Measurements from ENCODE around the gene CZIB. TPM values are rescaled to one million over a fixed set of nuclear protein-coding genes. Genes with fewer than 3 reads are reported as not detected.

CZIB gene
- total and polyA plus RNA-seq, 2 of the 13 experiments (the other 11 are each of a cell fraction or from before 2014, with no cell fraction given), result 49.2 to 67.0 TPM

- ChIA-PET CTCF (ENCODE audit: low intra/inter-chr PET ratio, low total read pairs) (no interaction called here), POLR2A (interaction anchor here (2.3 kb wide), 1 partner anchor 15 kb away, joined by 6 read pairs; no protein-coding TSS in a partner anchor)
- DNase-seq (ENCODE audit: low spot score), result no peak
- H3K36me3 ChIP-seq (replicated peaks in 1 of 2; ENCODE audit: control insufficient read depth in 1 of 2, insufficient read depth in 2 of 2, low read length in 2 of 2), result peaks cover 4 to 6% of the 10 kb centered on the region in 2 experiments
- FAIRE-seq, result no peak
- H3K9me3 ChIP-seq (ENCODE audit: low read length), result no peaks in the 10 kb centered on the region
- H4K20me1 ChIP-seq (ENCODE audit: insufficient read depth, low read length), result no peaks in the 10 kb centered on the region
- 0 out of 3 replicates have a peak, but pooled peaks have one; percentile 3 for ATAC-seq
- BruUV-seq (replicated peaks), result TSS peak; percentile 61
- in situ Hi-C loops (cut with HindIII; ENCODE audit: extremely low pct_ligation_motif_present, low pct_unique_long_range_greater_than_20kb) (no loop called here), intact Hi-C loops (cut with micrococcal nuclease; ENCODE audit: unreplicated experiment) (loop anchor here (2.0 kb wide), 1 partner anchor 23 kb away; the partner anchor contains the start of gene CZIB)
- H3K4me3 ChIP-seq (replicated peaks in 1 of 3; ENCODE audit: insufficient read depth in 1 of 3, low read depth in 2 of 3, low read length in 3 of 3), result peak overlapping the region; percentile 84 to 91 (median 91)
- peak overlapping the region; percentile 87 for H3K27ac ChIP-seq (ENCODE audit: extremely low read length, insufficient read depth, low read length)
- H3K9ac ChIP-seq (ENCODE audit: insufficient read depth, low read depth, low read length), result peak overlapping the region; percentile 95
- no peak overlapping the region for H2AFZ ChIP-seq (ENCODE audit: low read length)
- no peak for TF ChIP-seq HDAC6 (IDR thresholded peaks at IDR 0.05; ENCODE audit: low read depth, low read length)
- peak; percentile 17 to 56; a peak in 2 of 4 replicates for TF ChIP-seq MAFK (conservative IDR thresholded peaks at IDR 0.05 in 1 of 2, IDR thresholded peaks at IDR 0.05 in 1 of 2; ENCODE audit: low read length in 2 of 2)
- peak; percentile 5; the same call in 1 of the 2 replicates for TF ChIP-seq TMF1 (CRISPR knock-in tag; IDR thresholded peaks at IDR 0.05; ENCODE audit: low read depth)
- no peak for TF ChIP-seq HNRNPL (IDR thresholded peaks at IDR 0.05; ENCODE audit: low read depth, low read length)
- no peak for TF ChIP-seq ZSCAN12 (CRISPR knock-in tag; IDR thresholded peaks at IDR 0.05)
- TF ChIP-seq RNF2 (conservative IDR thresholded peaks at IDR 0.05; ENCODE audit: low read depth), result no peak
- no peak for TF ChIP-seq CHCHD3 (CRISPR knock-in tag; IDR thresholded peaks at IDR 0.05)
- H3K27me3 ChIP-seq (ENCODE audit: control insufficient read depth in 1 of 2, insufficient read depth in 2 of 2, low read length in 2 of 2), result no peaks in the 10 kb centered on the region; a peak in 1 of 5 replicates
- H3K4me2 ChIP-seq (ENCODE audit: low read depth, low read length), result peak overlapping the region; percentile 74
- H3K79me2 ChIP-seq (ENCODE audit: insufficient read depth, low read length), result peaks cover 17% of the 10 kb centered on the region
- 34% methylated on average over 13 of the region's 13 CpGs for WGBS (ENCODE audit: low lambda C conversion rate)
- peaks cover 53% of the 10 kb centered on the region for H3K4me1 ChIP-seq (ENCODE audit: insufficient read depth, low read length)
Observed at GRCh38 chr1:53197291-53198200, 22.9 kb downstream of the CZIB start.

All from HepG2 (cell line).